ENCODE results near the gene DDX60.

DNA sequence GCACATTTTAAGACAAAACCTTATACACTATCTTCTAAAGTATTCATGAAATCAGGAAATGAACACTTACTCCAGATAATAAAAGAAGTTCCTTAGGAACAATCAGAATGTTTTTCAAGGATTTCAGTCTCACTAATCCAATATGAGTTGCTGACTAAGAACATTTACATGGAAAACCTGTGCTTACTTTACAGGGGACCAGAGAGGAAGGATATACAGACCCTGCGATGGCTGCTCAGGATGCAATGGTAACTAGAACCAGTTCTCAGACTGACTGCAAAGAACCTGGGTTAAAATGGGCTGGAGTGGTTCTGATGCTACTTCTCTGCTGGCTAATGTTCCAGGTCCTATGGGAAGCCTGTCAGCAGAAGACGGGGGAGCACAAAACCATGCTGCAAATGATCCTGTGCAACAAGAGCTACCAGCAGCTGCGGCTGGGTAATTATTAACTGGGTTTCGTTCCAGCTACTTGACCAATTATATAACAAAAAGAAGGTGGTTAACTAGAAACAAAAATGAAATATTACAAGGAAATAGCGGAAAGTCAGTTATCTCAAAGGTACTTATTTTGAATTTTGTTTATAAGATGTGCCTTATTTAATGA is 140.9 kb downstream of the DDX60 start:
- TF ChIP-seq BRCA1 (IDR thresholded peaks at IDR 0.05; ENCODE audit: low read depth, low read length) (no peak), TAF1 (IDR thresholded peaks at IDR 0.05; ENCODE audit: borderline replicate concordance, low read depth, low read length) (no peak), CREB1 (IDR thresholded peaks at IDR 0.05; ENCODE audit: low read depth) (no peak), HDGF (IDR thresholded peaks at IDR 0.05) (no peak)
- TF ChIP-seq, protein P1, sequence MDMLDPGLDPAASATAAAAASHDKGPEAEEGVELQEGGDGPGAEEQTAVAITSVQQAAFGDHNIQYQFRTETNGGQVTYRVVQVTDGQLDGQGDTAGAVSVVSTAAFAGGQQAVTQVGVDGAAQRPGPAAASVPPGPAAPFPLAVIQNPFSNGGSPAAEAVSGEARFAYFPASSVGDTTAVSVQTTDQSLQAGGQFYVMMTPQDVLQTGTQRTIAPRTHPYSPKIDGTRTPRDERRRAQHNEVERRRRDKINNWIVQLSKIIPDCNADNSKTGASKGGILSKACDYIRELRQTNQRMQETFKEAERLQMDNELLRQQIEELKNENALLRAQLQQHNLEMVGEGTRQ (IDR thresholded peaks at IDR 0.05; ENCODE audit: borderline replicate concordance, low read depth, low read length): no peak
- TF ChIP-seq, protein P2, sequence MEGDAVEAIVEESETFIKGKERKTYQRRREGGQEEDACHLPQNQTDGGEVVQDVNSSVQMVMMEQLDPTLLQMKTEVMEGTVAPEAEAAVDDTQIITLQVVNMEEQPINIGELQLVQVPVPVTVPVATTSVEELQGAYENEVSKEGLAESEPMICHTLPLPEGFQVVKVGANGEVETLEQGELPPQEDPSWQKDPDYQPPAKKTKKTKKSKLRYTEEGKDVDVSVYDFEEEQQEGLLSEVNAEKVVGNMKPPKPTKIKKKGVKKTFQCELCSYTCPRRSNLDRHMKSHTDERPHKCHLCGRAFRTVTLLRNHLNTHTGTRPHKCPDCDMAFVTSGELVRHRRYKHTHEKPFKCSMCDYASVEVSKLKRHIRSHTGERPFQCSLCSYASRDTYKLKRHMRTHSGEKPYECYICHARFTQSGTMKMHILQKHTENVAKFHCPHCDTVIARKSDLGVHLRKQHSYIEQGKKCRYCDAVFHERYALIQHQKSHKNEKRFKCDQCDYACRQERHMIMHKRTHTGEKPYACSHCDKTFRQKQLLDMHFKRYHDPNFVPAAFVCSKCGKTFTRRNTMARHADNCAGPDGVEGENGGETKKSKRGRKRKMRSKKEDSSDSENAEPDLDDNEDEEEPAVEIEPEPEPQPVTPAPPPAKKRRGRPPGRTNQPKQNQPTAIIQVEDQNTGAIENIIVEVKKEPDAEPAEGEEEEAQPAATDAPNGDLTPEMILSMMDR (IDR thresholded peaks at IDR 0.05 in 2 of 3, conservative IDR thresholded peaks at IDR 0.05 in 1 of 3; ENCODE audit: control insufficient read depth in 2 of 3, extremely low read depth in 1 of 3, insufficient read depth in 1 of 3, low read depth in 3 of 3, low read length in 3 of 3): no peak
